PC-3 (cell line): Measurements from ENCODE around the gene BHLHE40.

Source experiments
- EZH2 ChIP-seq: fragments of 300-600 bp; sonication (generic); IDR thresholded peaks from one replicate; pipeline ENCODE4 v1.6.1; 2017; ENCODE audit warnings: antibody characterized with exemption, mild to moderate bottlenecking, low read length; ENCODE audit not compliant: unreplicated experiment
- TF ChIP-seq, protein P1 (sequence below): fragments of 300-600 bp; sonication (generic); conservative IDR thresholded peaks from 2 replicates; pipeline ENCODE4 v1.5.1; 2017; ENCODE audit warnings: antibody characterized with exemption, low read depth, mild to moderate bottlenecking, low read length

DNA sequence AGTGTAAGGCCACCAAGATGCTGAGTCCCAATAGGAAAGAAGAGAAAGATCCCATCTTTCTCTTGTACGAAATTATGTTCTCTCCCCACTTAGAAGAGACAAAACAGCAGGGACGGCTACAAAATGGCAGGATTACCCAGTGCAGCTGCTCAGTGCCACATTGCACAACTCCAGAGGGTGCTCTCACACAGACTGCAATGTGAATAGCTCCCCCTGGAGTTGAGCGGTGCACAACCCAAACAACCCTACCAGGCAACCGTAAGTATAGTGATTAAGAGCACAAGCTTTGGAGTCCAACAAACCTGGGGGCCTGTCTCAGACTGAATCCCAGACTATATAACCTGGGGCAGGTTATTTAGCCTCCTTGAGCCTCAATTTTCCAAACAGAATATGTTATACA lies 3.1 kb upstream of the BHLHE40 start:
- TF ChIP-seq, protein P1, sequence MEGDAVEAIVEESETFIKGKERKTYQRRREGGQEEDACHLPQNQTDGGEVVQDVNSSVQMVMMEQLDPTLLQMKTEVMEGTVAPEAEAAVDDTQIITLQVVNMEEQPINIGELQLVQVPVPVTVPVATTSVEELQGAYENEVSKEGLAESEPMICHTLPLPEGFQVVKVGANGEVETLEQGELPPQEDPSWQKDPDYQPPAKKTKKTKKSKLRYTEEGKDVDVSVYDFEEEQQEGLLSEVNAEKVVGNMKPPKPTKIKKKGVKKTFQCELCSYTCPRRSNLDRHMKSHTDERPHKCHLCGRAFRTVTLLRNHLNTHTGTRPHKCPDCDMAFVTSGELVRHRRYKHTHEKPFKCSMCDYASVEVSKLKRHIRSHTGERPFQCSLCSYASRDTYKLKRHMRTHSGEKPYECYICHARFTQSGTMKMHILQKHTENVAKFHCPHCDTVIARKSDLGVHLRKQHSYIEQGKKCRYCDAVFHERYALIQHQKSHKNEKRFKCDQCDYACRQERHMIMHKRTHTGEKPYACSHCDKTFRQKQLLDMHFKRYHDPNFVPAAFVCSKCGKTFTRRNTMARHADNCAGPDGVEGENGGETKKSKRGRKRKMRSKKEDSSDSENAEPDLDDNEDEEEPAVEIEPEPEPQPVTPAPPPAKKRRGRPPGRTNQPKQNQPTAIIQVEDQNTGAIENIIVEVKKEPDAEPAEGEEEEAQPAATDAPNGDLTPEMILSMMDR: peak; percentile 80
- TF ChIP-seq EZH2: no peak
